PC-9 (cell line): ENCODE data around the gene PCDH15. TPM values are rescaled to one million over a fixed set of nuclear protein-coding genes. Genes with fewer than 3 reads are reported as not detected.

ENCODE experiments used
- BruUV-seq: library from RNA; stranded (reverse); fragments of 400-500 nt; replicated peaks from 2 replicates; lab custom pipeline; 2021; lab: Mats Ljungman, UMichigan
- CTCF ChIA-PET: fragments of 300-600 bp; sonication (Branson Sonifier 250); formaldehyde crosslinking; loops from one replicate; lab custom pipeline; 2022; ENCODE audit warnings: antibody characterized with exemption; lab: Charles Lee
- POLR2A ChIA-PET: fragments of 300-600 bp; sonication (Branson Sonifier 250); formaldehyde crosslinking; loops from one replicate; lab custom pipeline; 2022; ENCODE audit warnings: antibody characterized with exemption; ENCODE audit not compliant: unreplicated experiment; lab: Charles Lee
- DNase-seq, 2 experiments: peaks; one replicate each; pipeline versions ENCODE4 v3.0.0 to v3.0.0-alpha.2; 2015 to 2022; ENCODE audit warnings: mixed read lengths in 1 of 2
- H2AFZ ChIP-seq: fragments of 200-600 bp; sonication (generic); 2 replicates; pipeline ENCODE4 v1.8.1; 2017; ENCODE audit warnings: antibody characterized with exemption
- H3F3A ChIP-seq: fragments of 200-600 bp; sonication (generic); 2 replicates; pipeline ENCODE4 v1.8.1; 2017; ENCODE audit warnings: antibody characterized with exemption, mild to moderate bottlenecking, low read depth; ENCODE audit not compliant: insufficient read depth
- H3K27ac ChIP-seq: fragments of 200-600 bp; sonication (generic); 2 replicates; pipeline ENCODE4 v1.6.1; 2016; ENCODE audit warnings: mixed run types
- H3K27me3 ChIP-seq: fragments of 200-600 bp; sonication (generic); 2 replicates; pipeline ENCODE4 v1.6.1; 2016; ENCODE audit warnings: low read depth, mixed run types; ENCODE audit not compliant: insufficient read depth
- H3K36me3 ChIP-seq: fragments of 200-600 bp; sonication (generic); 2 replicates; pipeline ENCODE4 v1.6.1; 2016; ENCODE audit warnings: low read depth, mixed run types
- H3K4me1 ChIP-seq: fragments of 200-600 bp; sonication (generic); replicated peaks from 2 replicates; pipeline ENCODE4 v1.6.1; 2016; ENCODE audit warnings: mixed run types; ENCODE audit not compliant: insufficient read depth
- H3K4me2 ChIP-seq: fragments of 200-600 bp; sonication (generic); 2 replicates; pipeline ENCODE4 v1.6.1; 2017; ENCODE audit warnings: mixed run types
- H3K4me3 ChIP-seq: fragments of 200-600 bp; sonication (generic); 2 replicates; pipeline ENCODE4 v1.6.1; 2016; ENCODE audit warnings: mixed run types
- H3K79me2 ChIP-seq: fragments of 200-600 bp; sonication (generic); 2 replicates; pipeline ENCODE4 v1.6.1; 2017; ENCODE audit warnings: low read depth, mixed run types
- H3K9me2 ChIP-seq: fragments of 200-600 bp; sonication (generic); 2 replicates; pipeline ENCODE4 v1.8.1; 2017; ENCODE audit warnings: mild to moderate bottlenecking; ENCODE audit not compliant: insufficient read depth
- H3K9me3 ChIP-seq: fragments of 200-600 bp; sonication (generic); 2 replicates; pipeline ENCODE4 v1.8.1; 2016; ENCODE audit warnings: low read depth; ENCODE audit not compliant: insufficient read depth
- H4K20me1 ChIP-seq: fragments of 200-600 bp; sonication (generic); 2 replicates; pipeline ENCODE4 v1.8.1; 2017; ENCODE audit not compliant: insufficient read depth
- EZH2 ChIP-seq: fragments of 200-600 bp; sonication (generic); IDR thresholded peaks from 2 replicates; pipeline ENCODE4 v1.8.0; 2017; ENCODE audit warnings: antibody characterized with exemption, low read depth
- intact Hi-C: fragments of 100-400 bp; cut with micrococcal nuclease; formaldehyde crosslinking; loops from one replicate; pipeline ENCODE4 v1.10.0; 2022; ENCODE audit not compliant: unreplicated experiment
- total RNA-seq: library from RNA; stranded (reverse); gene quantifications from 2 replicates; pipeline ENCODE4 v1.2.3, GENCODE V29; 2021
- TF ChIP-seq, protein P1 (sequence below): fragments of 200-600 bp; sonication (generic); conservative IDR thresholded peaks from 2 replicates; pipeline ENCODE4 v1.6.1; 2017; ENCODE audit warnings: mixed run types, antibody characterized with exemption, mild to moderate bottlenecking, moderate library complexity

Gene PCDH15
- total RNA-seq, 1 experiment from 2014 or later, result not detected

DNA sequence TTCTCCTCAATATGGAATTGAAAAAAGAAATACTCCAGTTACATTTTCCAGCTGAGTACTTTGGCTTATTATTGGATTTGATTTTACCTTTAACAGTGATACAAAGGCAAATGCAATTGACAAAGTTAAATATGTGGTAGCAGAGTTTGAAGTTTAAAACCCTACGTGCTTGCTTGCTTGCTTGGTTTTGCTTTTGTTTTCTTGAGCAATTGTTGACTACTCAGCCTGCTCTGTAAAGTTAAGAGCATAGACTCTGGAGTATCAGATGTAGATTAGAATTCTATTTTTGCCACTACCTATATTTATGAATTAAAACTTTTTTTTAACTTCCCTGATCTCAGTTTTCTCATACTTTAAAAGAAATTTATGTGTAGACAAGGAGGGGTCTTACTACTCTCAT lies 51.4 kb downstream of the PCDH15 start:
- H3K4me1 ChIP-seq, result no peaks in the 10 kb centered on the region
- H3K9me3 ChIP-seq, result no peaks in the 10 kb centered on the region
- no TSS peak for BruUV-seq
- no peak overlapping the region for H3K4me3 ChIP-seq
- no peaks in the 10 kb centered on the region for H3F3A ChIP-seq
- H3K27me3 ChIP-seq, result no peaks in the 10 kb centered on the region
- H3K36me3 ChIP-seq, result no peaks in the 10 kb centered on the region
- no peak overlapping the region for H2AFZ ChIP-seq
- no peaks in the 10 kb centered on the region for H3K79me2 ChIP-seq
- H3K4me2 ChIP-seq, result no peak overlapping the region
- ChIA-PET CTCF (no interaction called here), POLR2A (no interaction called here)
- TF ChIP-seq EZH2, result no peak
- TF ChIP-seq, protein P1, sequence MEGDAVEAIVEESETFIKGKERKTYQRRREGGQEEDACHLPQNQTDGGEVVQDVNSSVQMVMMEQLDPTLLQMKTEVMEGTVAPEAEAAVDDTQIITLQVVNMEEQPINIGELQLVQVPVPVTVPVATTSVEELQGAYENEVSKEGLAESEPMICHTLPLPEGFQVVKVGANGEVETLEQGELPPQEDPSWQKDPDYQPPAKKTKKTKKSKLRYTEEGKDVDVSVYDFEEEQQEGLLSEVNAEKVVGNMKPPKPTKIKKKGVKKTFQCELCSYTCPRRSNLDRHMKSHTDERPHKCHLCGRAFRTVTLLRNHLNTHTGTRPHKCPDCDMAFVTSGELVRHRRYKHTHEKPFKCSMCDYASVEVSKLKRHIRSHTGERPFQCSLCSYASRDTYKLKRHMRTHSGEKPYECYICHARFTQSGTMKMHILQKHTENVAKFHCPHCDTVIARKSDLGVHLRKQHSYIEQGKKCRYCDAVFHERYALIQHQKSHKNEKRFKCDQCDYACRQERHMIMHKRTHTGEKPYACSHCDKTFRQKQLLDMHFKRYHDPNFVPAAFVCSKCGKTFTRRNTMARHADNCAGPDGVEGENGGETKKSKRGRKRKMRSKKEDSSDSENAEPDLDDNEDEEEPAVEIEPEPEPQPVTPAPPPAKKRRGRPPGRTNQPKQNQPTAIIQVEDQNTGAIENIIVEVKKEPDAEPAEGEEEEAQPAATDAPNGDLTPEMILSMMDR, result no peak
- no peaks in the 10 kb centered on the region for H4K20me1 ChIP-seq
- no peak for DNase-seq
- intact Hi-C loops, result no loop called here
- H3K9me2 ChIP-seq, result no peaks in the 10 kb centered on the region
- no peak overlapping the region for H3K27ac ChIP-seq

GRCh38 chr10:54745436-54745835 lies 55.6 kb downstream of the PCDH15 start:
- Histone ChIP-seq H2AFZ (no peak overlapping the region), H3K27ac (no peak overlapping the region), H3K36me3 (no peaks in the 10 kb centered on the region), H3K9me2 (no peaks in the 10 kb centered on the region), H3K79me2 (no peaks in the 10 kb centered on the region), H3K9me3 (no peaks in the 10 kb centered on the region), H3K4me3 (no peak overlapping the region), H3K27me3 (no peaks in the 10 kb centered on the region), H3F3A (no peaks in the 10 kb centered on the region), H4K20me1 (no peaks in the 10 kb centered on the region), H3K4me1 (no peaks in the 10 kb centered on the region), H3K4me2 (no peak overlapping the region)
- no peak for DNase-seq
- TF ChIP-seq, protein P1, result no peak
- no peak for TF ChIP-seq EZH2
- intact Hi-C loops, result no loop called here
- no TSS peak for BruUV-seq
- ChIA-PET POLR2A (no interaction called here), CTCF (no interaction called here)

GRCh38 chr10:54742416-54742815 lies 58.6 kb downstream of the PCDH15 start:
- H2AFZ ChIP-seq, result no peak overlapping the region
- POLR2A ChIA-PET, result no interaction called here
- H3K79me2 ChIP-seq, result no peaks in the 10 kb centered on the region
- CTCF ChIA-PET, result no interaction called here
- no peaks in the 10 kb centered on the region for H3F3A ChIP-seq
- DNase-seq, result no peak
- no peaks in the 10 kb centered on the region for H4K20me1 ChIP-seq
- TF ChIP-seq, protein P1, result no peak
- no peak for TF ChIP-seq EZH2
- intact Hi-C loops, result no loop called here
- H3K36me3 ChIP-seq, result no peaks in the 10 kb centered on the region
- H3K4me3 ChIP-seq, result no peak overlapping the region
- no peaks in the 10 kb centered on the region for H3K4me1 ChIP-seq
- H3K27ac ChIP-seq, result no peak overlapping the region
- BruUV-seq, result no TSS peak
- no peaks in the 10 kb centered on the region for H3K9me3 ChIP-seq
- H3K9me2 ChIP-seq, result no peaks in the 10 kb centered on the region
- H3K27me3 ChIP-seq, result no peaks in the 10 kb centered on the region
- H3K4me2 ChIP-seq, result no peak overlapping the region
